Calu3 (cell line): Measurements from ENCODE around the gene C14orf93. TPM values are rescaled to one million over a fixed set of nuclear protein-coding genes. Genes with fewer than 3 reads are reported as not detected.

ENCODE experiments used
- BruUV-seq: library from RNA; stranded (reverse); fragments of 400-500 nt; replicated peaks from 2 replicates; lab custom pipeline; 2021; lab: Mats Ljungman, UMichigan
- CTCF ChIA-PET: fragments of 300-600 bp; sonication (Branson Sonifier 250); formaldehyde crosslinking; loops from one replicate; lab custom pipeline; 2022; ENCODE audit warnings: antibody characterized with exemption; lab: Charles Lee
- DNase-seq: peaks from one replicate; pipeline ENCODE4 v3.0.0; 2022
- H3K27ac Mint-ChIP-seq: one replicate; pipeline ENCODE4 v1.8.0; 2022; ENCODE audit warnings: mixed read lengths; ENCODE audit not compliant: unreplicated experiment
- H3K27me3 Mint-ChIP-seq: one replicate; pipeline ENCODE4 v1.8.0; 2022; ENCODE audit warnings: mixed read lengths; ENCODE audit not compliant: unreplicated experiment
- H3K36me3 Mint-ChIP-seq: one replicate; pipeline ENCODE4 v1.8.0; 2022; ENCODE audit warnings: mild to moderate bottlenecking, moderate library complexity, mixed read lengths; ENCODE audit not compliant: insufficient read depth, unreplicated experiment
- H3K4me1 Mint-ChIP-seq: one replicate; pipeline ENCODE4 v1.8.0; 2022; ENCODE audit warnings: mild to moderate bottlenecking, low read depth, mixed read lengths; ENCODE audit not compliant: unreplicated experiment
- H3K4me3 Mint-ChIP-seq: one replicate; pipeline ENCODE4 v1.8.0; 2022; ENCODE audit warnings: mild to moderate bottlenecking, low read depth, moderate library complexity, mixed read lengths; ENCODE audit not compliant: unreplicated experiment
- H3K9me3 Mint-ChIP-seq: one replicate; pipeline ENCODE4 v1.8.0; 2022; ENCODE audit warnings: low read depth, mixed read lengths; ENCODE audit not compliant: unreplicated experiment
- CTCF ChIP-seq: fragments of 200-600 bp; IDR thresholded peaks from one replicate; pipeline ENCODE4 v1.8.0; 2022; ENCODE audit warnings: antibody characterized with exemption; ENCODE audit not compliant: unreplicated experiment
- intact Hi-C: fragments of 100-400 bp; cut with micrococcal nuclease; formaldehyde crosslinking; loops from one replicate; pipeline ENCODE4 v1.10.0; 2022; ENCODE audit not compliant: unreplicated experiment
- total RNA-seq: library from RNA; stranded (reverse); gene quantifications from 2 replicates; pipeline ENCODE4 v1.2.3, GENCODE V29; 2022

Gene C14orf93
- total RNA-seq, 1 experiment from 2014 or later, result 9.6 TPM

- no peak for TF ChIP-seq CTCF
- DNase-seq, result no peak
- no TSS peak for BruUV-seq
- Mint-ChIP-seq H3K27ac (peak overlapping the region; percentile 99), H3K27me3 (no peaks in the 10 kb centered on the region), H3K36me3 (peaks cover 38% of the 10 kb centered on the region), H3K4me3 (peak overlapping the region; percentile 95), H3K4me1 (peaks cover 8% of the 10 kb centered on the region), H3K9me3 (no peaks in the 10 kb centered on the region)
- intact Hi-C loops, result no loop called here
- CTCF ChIA-PET, result interaction anchor here (0.6 kb wide), 1 partner anchor 181 kb away, joined by 3 read pairs; no protein-coding TSS in a partner anchor
These were observed 25.6 kb upstream of the C14orf93 start for GRCh38 chr14:23035303-23036144.

- Mint-ChIP-seq H3K9me3 (no peaks in the 10 kb centered on the region), H3K27ac (peak within 1 kb of the TSS; percentile 99), H3K4me3 (peak within 1 kb of the TSS; percentile 95), H3K27me3 (no peaks in the 10 kb centered on the region), H3K36me3 (peaks cover 38% of the 10 kb centered on the region), H3K4me1 (peaks cover 8% of the 10 kb centered on the region)
- intact Hi-C loops, result no loop called here
- BruUV-seq, result no TSS peak
- peak; percentile 82 for DNase-seq
- CTCF ChIA-PET, result interaction anchor here (0.6 kb wide), 1 partner anchor 180 kb away, joined by 3 read pairs; no protein-coding TSS in a partner anchor
- TF ChIP-seq CTCF, result no peak
These were observed 24.8 kb upstream of the C14orf93 start, which contains the start of gene PSMB5 for GRCh38 chr14:23034498-23035302. Gene PSMB5 (minus strand): TSS chr14:23034900. CDS start chr14:23034881, 19 bp downstream.

- H3K4me1 Mint-ChIP-seq, result peaks cover 8% of the 10 kb centered on the region
- TSS peak; percentile 77 for BruUV-seq
- intact Hi-C loops, result no loop called here
- no peaks in the 10 kb centered on the region for H3K27me3 Mint-ChIP-seq
- no peak for DNase-seq
- CTCF ChIA-PET, result interaction anchor here (1.2 kb wide), 1 partner anchor 24 kb away, joined by 3 read pairs; no protein-coding TSS in a partner anchor
- H3K36me3 Mint-ChIP-seq, result peaks cover 44% of the 10 kb centered on the region
- TF ChIP-seq CTCF, result no peak
- peak overlapping the region; percentile 95 for H3K4me3 Mint-ChIP-seq
- H3K27ac Mint-ChIP-seq, result peak overlapping the region; percentile 99
- no peaks in the 10 kb centered on the region for H3K9me3 Mint-ChIP-seq
These were observed 24.0 kb upstream of the C14orf93 start for GRCh38 chr14:23033801-23034497.

GRCh38 chr14:23033251-23033727 lies 23.3 kb upstream of the C14orf93 start:
- H3K4me3 Mint-ChIP-seq, result peak overlapping the region; percentile 95
- no TSS peak for BruUV-seq
- DNase-seq, result no peak
- H3K27me3 Mint-ChIP-seq, result no peaks in the 10 kb centered on the region
- H3K9me3 Mint-ChIP-seq, result no peaks in the 10 kb centered on the region
- H3K27ac Mint-ChIP-seq, result no peak overlapping the region
- no peak for TF ChIP-seq CTCF
- CTCF ChIA-PET, result interaction anchor here (1.2 kb wide), 1 partner anchor 25 kb away, joined by 3 read pairs; no protein-coding TSS in a partner anchor
- peaks cover 48% of the 10 kb centered on the region for H3K36me3 Mint-ChIP-seq
- peaks cover 8% of the 10 kb centered on the region for H3K4me1 Mint-ChIP-seq
- intact Hi-C loops, result no loop called here
